ENCODE measurements around the gene AGTRAP.

The AGTRAP gene

GRCh38 chr1:11731691-11732283 is 4.1 kb upstream of the AGTRAP start:
- in situ Hi-C loops (cut with MboI; ENCODE audit: low sequenced_read_pairs), result no loop called here

GRCh38 chr1:11733306-11733705 is 2.6 kb upstream of the AGTRAP start:
- in situ Hi-C loops (cut with MboI; ENCODE audit: low sequenced_read_pairs), result no loop called here

- in situ Hi-C loops (cut with MboI; ENCODE audit: low sequenced_read_pairs), result no loop called here
These were observed 444 bp upstream of the AGTRAP start for GRCh38 chr1:11735531-11735853.

DNA sequence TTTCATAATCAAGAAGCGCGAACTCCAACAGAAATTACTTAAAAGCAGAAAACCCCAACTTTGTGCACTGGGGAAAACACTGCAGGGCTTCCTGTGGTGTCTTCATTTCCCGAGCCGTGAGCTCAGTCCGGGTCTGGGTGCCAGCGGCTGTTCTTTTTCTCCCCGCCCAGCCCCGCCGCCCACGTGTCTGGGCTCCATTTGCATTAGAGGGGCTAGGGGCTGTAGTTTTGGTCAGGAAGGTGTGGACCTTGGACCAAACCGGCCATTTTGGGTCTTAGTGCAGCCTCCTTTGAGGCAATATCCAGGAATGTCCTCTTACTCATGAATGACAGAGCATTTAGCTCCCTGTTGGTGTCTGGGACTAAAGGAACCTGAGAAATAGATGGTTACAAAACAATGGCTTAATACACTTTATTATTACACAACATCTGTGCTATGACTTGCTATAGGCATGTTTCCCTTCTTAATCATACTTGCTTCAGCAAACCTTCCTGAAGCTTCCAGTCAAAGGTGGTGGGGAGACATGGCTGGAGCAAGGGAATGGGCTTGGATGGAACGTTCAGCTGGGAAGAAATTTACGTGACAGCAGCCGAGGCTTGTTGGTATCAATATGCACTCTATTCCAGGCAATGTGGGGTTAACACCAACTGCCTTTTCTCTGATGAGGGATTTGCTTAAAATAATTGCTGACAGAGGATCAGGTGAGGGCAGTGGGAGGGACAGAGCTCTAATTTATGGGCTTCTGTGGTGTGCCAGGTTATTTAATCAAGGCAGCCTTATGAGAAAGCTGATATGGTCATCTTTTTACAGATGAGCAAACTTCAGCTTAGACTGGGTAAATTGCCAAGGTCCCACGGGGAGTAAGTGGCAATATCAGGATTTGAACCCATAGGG is 1.1 kb downstream of the AGTRAP start:
- in situ Hi-C loops (cut with MboI; ENCODE audit: low sequenced_read_pairs), result no loop called here

- in situ Hi-C loops (cut with MboI; ENCODE audit: low sequenced_read_pairs), result no loop called here
These were observed 2.2 kb downstream of the AGTRAP start for GRCh38 chr1:11738096-11738495.

- in situ Hi-C loops (cut with MboI; ENCODE audit: low sequenced_read_pairs), result no loop called here
These were observed 2.8 kb downstream of the AGTRAP start for GRCh38 chr1:11738783-11739182.

DNA sequence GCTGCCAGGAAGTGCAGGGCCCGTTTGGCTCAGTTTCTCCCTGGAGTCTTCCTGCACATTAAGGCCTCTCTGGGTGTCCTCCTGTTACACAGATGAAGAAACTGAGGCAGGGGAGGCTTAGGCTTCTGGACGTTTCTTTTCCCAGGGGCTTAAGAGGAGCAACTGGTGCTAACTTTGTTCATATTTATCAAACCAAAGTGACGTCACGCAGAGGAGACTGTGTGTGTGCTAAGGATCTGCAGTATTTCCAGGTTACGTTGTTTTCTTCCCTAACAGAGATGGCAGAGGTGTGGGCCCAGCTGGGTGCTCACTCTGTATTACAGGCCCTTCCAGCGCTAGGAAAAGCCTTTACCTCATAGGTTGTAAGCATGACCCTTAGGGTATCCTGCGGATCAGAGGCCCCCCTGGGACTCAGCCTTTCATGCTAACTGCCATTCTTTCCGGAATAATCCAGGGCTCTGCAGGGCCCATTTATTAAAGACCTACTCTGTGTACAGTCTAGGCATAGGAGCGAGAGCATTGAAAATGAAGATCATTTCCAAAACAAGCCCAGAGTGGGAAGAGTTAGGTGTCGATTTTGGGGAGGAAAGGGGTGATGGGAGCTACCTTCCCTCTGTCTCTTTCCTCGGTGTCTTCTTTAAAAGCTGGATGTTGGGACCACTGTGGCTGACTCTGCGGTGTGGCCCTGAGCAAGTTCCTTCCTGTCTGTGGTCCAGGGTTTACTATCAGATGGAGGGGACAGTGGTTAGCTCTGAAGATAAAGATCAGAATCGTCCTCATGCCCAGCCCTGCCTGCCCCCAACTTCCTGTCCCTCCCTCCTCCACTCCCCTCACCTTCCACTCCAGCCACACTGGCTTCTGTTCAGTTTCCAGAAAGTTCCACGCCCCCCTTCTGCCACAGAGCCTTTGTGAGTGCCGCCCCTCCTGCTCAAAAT is 4.6 kb downstream of the AGTRAP start:
- in situ Hi-C loops (cut with MboI; ENCODE audit: low sequenced_read_pairs), result no loop called here

DNA sequence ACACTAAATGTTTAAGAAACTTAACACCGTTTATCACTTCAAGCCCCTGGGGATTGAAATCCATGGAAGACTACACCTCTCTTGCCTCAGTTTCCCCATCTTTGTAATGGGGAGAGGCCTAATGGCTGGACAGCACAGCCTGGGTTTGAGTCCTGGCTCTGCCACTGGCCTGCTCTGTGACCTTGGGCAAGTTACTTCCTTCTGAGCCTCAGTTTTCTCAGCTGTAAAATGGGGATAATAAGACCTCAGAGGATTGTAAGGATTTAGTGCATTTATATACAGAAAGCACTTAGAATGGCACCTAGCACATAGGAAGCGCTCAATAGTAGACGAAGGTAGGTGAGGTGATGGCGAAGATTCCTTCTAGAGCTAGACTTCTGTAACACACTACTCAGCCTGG is 5.5 kb downstream of the AGTRAP start:
- in situ Hi-C loops (cut with MboI; ENCODE audit: low sequenced_read_pairs), result no loop called here

DNA sequence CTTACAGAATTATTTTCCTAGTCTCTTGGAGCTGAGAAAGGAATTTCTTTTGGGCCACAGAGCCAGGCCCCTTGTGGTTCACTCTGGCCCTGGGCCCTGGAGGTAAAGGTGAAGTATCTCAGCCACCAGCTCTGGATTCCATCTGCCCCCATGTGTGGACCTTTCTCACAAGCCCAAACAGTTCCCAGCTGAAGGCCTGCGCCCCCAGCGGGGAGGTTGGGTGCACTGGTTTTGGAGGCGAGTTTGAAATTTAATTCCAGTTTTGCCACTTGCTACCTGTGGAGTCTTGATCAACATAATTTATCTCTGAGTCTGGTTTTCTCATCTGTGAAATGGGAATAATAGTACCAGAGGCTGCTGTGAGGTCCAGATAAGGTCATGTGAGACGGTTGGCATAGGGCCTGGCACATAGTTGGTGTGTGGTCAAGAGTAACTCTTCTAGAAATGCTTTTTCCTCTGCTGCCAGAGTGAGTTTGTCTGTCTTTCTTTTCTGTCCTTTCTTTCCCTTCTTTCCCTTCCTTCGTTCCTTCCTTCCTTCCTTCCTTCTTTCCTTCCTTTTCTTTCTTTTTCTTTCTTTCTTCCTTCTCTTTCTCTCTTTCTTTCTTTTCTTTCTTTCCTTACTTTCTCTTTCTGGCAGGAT is 6.1 kb downstream of the AGTRAP start:
- in situ Hi-C loops (cut with MboI; ENCODE audit: low sequenced_read_pairs), result no loop called here

GRCh38 chr1:11744287-11744686 is 8.4 kb downstream of the AGTRAP start:
- in situ Hi-C loops (cut with MboI; ENCODE audit: low sequenced_read_pairs), result no loop called here

DNA sequence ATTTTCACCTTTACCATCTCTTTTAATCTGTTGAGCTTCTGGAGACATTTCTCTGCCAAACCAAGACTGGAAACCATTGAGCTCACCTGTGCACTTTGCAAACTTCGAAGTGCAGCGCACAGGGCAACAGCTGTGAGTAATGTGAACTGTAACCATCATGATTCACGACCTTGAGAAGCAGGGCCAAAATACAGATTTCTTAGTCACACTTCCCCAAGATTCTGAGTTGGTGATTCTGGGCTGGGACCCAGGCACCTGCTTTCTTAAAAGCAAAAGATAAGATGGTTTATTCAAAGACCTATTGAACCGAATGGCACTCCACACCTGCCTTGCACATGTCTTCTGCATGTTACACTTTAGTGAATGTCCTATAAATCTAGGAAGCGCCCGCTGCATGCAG is 10.2 kb downstream of the AGTRAP start:
- in situ Hi-C loops (cut with MboI; ENCODE audit: low sequenced_read_pairs), result no loop called here

- in situ Hi-C loops (cut with MboI; ENCODE audit: low sequenced_read_pairs), result no loop called here
These were observed 11.0 kb downstream of the AGTRAP start for GRCh38 chr1:11746795-11747487.

- in situ Hi-C loops (cut with MboI; ENCODE audit: low sequenced_read_pairs), result no loop called here
These were observed 12.6 kb downstream of the AGTRAP start for GRCh38 chr1:11748294-11749202.

DNA sequence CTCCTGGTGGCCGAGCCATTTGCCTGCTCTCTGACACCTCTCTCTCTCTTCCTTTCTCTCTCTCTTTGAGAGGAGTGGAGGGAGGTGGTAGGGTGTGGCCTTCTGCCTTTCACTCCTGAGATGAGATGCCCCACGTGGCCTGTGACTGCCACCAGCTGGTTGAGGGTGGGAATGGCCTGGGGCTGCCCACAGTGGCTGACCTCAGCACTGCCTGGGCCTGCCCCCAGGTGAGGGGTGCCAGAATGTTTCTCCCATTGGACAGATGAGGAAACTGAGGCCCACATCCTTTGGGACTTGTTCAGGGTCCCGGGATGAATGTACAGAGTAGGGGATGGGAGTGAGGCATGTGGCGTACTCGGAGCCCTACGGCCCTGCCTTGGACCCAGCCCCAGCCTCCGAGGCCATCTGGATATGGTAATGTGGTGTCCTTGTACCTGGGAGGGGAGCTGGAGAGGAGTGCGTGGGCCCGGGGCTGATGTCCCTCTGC is 13.3 kb downstream of the AGTRAP start:
- in situ Hi-C loops (cut with MboI; ENCODE audit: low sequenced_read_pairs), result no loop called here

- in situ Hi-C loops (cut with MboI; ENCODE audit: low sequenced_read_pairs), result no loop called here
These were observed 14.1 kb downstream of the AGTRAP start for GRCh38 chr1:11749996-11750395.

DNA sequence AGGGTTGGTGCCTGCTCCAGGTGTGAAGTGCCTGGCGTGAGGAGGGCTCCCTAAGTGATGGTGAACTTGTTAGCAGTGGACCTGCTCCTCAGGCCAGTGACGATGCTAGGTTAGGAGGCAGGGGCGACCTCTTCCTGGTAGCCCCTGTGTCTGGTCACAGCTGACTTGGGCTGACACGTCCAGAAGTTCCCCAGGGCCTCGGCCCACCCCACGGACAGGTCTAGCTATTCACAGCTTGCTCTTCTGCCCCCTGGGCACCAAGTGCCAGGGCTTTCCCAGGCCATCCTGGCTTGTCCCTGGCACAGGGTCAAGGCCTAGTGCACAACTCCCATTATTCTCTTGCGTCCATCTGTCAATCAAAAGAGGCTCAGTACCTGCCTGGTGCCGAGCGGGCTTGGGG is 15.2 kb downstream of the AGTRAP start:
- in situ Hi-C loops (cut with MboI; ENCODE audit: low sequenced_read_pairs), result no loop called here

DNA sequence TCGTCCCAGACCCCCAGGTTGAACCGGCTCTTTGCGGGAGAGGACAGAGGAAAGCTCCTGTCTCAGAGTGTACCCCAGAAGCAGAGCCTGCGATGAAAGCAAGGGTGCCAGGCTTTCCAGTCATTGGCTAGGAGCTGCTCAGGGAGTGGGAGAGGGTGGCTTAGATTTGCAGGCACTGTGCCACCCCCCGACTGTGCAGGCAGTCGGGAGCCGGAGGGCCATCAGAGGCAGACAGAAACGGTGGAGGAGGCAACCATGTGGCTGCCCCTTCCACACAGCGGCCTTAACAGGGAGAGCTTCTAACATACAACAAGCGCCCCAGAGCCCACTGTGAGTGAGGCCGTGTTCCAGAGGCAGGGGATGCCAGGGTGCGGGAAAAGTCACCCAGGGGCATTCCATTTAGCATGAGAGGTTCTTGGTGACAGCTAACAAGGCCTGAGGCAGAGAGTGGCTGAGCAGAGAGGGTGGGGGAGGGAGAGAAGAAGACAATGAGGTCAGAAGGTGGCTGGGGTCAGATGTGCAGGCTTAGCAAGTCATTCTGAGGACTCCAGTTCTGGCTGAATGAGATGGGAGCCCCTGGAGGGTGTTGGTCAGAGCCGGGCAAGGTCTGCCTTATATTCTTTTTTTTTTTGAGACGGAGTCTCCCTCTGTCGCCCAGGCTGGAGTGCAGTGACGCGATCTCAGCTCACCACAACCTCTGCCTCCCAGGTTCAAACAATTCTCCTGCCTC is 16.6 kb downstream of the AGTRAP start:
- in situ Hi-C loops (cut with MboI; ENCODE audit: low sequenced_read_pairs), result no loop called here

DNA sequence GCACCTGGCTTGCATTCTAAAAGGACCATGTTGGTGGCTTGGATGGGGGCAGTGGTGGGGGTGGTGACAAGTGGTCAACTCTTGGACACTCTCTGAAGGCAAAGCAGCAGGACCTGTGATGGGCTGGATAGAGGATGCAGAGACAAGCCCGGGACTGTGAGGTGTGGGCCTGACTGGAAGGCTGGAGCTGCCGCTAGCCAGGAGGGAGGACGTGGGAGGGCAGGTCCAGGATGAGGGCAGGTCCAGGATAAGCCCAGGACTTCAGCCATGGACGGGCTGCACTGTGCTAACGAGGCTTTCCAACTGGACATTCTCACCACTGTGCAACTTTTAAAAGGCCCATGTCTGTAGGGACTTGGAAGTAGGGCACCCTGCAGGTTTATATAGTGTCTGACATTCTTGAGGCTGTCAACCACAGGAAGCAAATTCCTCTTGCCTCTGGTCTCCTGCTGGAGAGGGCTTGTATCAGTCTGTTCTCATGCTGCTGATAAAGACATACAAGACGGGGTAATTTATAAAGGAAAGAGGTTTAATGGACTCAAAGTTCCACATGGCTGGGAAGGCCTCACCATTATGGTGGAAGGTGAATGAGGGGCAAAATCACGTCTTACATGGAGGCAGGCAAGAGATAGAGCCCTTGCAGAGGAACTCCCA is 17.7 kb downstream of the AGTRAP start:
- in situ Hi-C loops (cut with MboI; ENCODE audit: low sequenced_read_pairs), result no loop called here

All from hTERT RPE-1 (cell line).